Suprapubic skin (tissue), 4 donors: Measurements from ENCODE around the gene KCNH1.

Experiments used
- CTCF ChIP-seq, 2 donors: fragments of 200-600 bp in 1 of 2; fragments of 450-650 bp in 1 of 2; sonication (generic) in 1 of 2; IDR thresholded peaks; one replicate each; pipeline ENCODE4 v1.5.1; 2016 to 2019; ENCODE audit warnings: antibody characterized with exemption in 2 of 2, mild to moderate bottlenecking in 1 of 2, moderate library complexity in 1 of 2
- POLR2A ChIP-seq, 2 donors: fragments of 450-650 bp; IDR thresholded peaks; one replicate each; pipeline ENCODE4 v1.6.1; 2017; ENCODE audit warnings: antibody characterized with exemption in 2 of 2, mild to moderate bottlenecking in 2 of 2, moderate library complexity in 2 of 2
- POLR2AphosphoS5 ChIP-seq, 3 donors: sonication (generic); formaldehyde crosslinking; IDR thresholded peaks; one replicate each; pipeline ENCODE4 v1.6.1; 2017; ENCODE audit warnings: antibody characterized with exemption in 3 of 3

GRCh38 chr1:211019266-211019665, 114.7 kb downstream of the KCNH1 start:
- TF ChIP-seq POLR2A (IDR thresholded peaks at IDR 0.05) (no peak), CTCF (IDR thresholded peaks at IDR 0.05) (no peak), POLR2AphosphoS5 (IDR thresholded peaks at IDR 0.05) (no peak)
